MM.1S (cell line): ENCODE data around the gene ZDHHC11B.

Source experiments
- CTCF ChIP-seq: fragments of 300-600 bp; sonication (generic); IDR thresholded peaks from 2 replicates; pipeline ENCODE4 v1.5.1; 2016; ENCODE audit warnings: antibody characterized with exemption, low read length, mixed read lengths
- EZH2 ChIP-seq: fragments of 300-600 bp; sonication (generic); optimal IDR thresholded peaks from 2 replicates; pipeline ENCODE3; 2017; ENCODE audit warnings: low read depth, mild to moderate bottlenecking, antibody characterized with exemption, low read length, mixed read lengths
- EZH2phosphoT487 ChIP-seq: fragments of 300-600 bp; sonication (generic); IDR thresholded peaks from 2 replicates; pipeline ENCODE4 v1.6.1; 2018; ENCODE audit warnings: antibody characterized with exemption, low read length

GRCh38 chr5:749101-749670 lies 35.3 kb downstream of the ZDHHC11B start:
- no peak for TF ChIP-seq CTCF
- TF ChIP-seq EZH2phosphoT487 = no peak
- no peak for TF ChIP-seq EZH2
